ENCODE data around the gene ZNF429.

- no peak for TF ChIP-seq CTCF (IDR thresholded peaks at IDR 0.05)
- TF ChIP-seq POLR2A (IDR thresholded peaks at IDR 0.05) = no peak
These were observed 80.0 kb downstream of the ZNF429 start for GRCh38 chr19:21585281-21585890.

All from adrenal gland (tissue), 5 donors.